HG03439 (cell line): Measurements from ENCODE around the gene RAET1E.

Experiments used
- ATAC-seq: cut with Tn5 transposase; IDR thresholded peaks from one replicate; pipeline ENCODE4 v1.9.1; 2021; ENCODE audit warnings: mild to moderate bottlenecking, moderate library complexity; ENCODE audit not compliant: unreplicated experiment

RAET1E gene

GRCh38 chr6:149891259-149891658 is 6.7 kb downstream of the RAET1E start:
- ATAC-seq: no peak

DNA sequence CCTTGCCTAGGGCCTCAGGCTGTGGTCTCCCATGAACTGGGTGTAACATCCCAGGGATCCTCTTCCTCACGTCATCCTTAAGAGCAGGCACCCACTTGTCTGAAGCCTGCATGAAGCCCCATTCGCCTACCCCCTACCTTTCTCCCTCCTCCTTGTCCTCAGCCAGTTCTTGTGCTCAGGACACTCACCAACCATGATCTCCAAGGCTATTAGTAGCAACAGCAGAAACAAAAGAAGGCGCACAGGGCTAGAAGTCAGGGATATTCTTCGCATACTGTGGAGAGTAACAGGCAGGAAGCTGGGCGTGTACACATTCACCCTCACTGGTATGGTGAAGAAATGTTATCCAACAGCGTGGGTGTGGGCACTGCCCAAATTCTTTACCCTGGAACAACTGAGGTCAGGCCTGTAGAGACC is 7.3 kb downstream of the RAET1E start:
- no peak for ATAC-seq

DNA sequence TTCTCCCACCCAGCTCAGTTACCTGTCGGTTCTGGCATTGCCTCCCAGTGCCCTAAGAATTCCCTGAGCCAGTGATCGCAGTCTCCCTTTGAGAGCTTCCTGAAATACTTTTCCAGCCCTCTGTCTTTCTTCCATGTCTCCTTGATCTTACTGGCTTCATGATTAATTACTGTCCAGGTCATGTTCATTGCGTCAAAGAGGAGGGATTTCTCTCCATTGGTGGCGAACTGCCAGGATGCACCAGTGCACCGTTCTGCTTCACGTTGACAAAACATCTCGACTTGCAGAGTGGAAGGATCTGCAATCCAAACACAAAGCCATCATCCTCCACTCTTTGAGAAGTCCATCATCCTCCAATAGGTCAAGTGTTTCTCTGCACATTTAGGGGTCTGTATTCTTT is 8.6 kb downstream of the RAET1E start:
- ATAC-seq: no peak

DNA sequence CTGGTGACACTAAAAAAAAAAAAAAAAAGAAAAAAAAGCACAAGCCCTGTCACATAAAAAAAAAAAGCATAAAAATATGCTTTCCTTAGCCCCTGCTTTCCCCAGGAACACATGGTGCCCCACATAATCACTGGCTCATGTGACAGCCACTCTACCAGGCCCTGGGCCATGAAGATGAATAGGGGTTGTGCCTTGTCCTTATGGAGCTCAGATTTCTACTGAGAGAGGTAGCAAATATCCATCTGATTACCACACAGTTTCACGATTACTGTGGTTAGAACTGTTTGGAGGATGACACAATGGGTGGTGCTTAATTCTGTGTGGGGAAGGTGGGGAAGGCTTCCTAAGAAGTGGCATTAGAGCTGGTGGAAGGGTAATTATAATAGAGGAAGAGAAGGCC is 9.3 kb downstream of the RAET1E start:
- no peak for ATAC-seq

DNA sequence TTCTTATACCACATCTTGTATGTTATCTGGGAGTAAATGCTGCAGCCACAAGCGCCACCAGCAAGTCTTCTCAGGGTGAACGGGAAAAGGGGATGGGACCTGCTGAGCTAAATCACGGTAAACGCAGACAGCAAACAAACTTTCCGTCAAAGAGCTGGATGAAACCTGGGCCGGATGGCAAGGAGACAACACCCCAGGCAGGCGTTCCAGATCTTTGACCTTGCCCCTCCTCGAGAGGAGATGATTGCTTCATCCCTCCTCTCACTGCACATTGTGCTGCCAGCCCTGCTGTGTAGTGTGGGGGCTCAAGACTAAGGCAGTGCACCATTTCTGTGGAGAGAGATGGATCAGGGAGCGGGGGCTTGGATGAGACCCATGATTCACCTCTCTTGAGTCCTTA is 9.8 kb downstream of the RAET1E start:
- ATAC-seq: no peak

- ATAC-seq: no peak
Observed at GRCh38 chr6:149887343-149887742, 10.6 kb downstream of the RAET1E start.

GRCh38 chr6:149885888-149886287 is 12.0 kb downstream of the RAET1E start:
- ATAC-seq: no peak

DNA sequence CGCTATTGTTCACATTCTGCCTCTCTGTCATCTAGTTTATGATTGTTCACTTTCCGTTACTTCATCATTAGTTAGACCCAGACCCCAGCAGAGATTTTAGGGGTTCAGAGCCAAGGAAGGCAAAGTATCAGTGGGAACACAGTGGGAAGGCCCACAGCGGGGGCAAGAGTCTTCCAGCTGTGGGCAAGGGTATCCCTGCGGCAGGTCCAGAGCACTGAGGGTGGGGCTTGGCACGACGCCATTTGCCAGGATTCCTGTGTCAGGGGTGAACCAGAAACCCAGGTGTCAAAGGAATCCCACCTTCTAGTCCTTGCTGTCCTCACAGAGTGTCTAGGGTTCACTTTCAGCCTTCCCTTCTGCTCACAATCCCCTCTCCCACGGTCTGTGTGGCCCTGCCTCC is 13.3 kb downstream of the RAET1E start:
- no peak for ATAC-seq

- no peak for ATAC-seq
Observed at GRCh38 chr6:149884215-149884614, 13.7 kb downstream of the RAET1E start.

DNA sequence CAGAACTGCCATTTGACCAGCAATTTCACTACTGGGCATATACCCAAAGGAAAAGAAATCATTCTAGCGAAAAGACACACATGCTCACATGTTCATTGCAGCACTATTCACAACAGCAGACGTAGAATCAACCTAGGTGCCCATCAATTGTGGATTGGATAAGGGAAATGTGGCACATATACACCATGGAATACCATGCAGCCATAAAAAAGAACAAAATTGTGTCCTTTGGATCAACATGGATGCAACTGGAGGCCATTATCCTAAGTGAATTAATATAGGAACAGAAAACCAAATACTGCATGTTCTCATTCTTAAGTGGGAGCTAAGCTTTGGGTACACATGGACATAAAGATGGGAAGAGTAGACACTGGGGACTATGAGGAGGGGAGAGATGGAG is 16.1 kb downstream of the RAET1E start:
- ATAC-seq: no peak

DNA sequence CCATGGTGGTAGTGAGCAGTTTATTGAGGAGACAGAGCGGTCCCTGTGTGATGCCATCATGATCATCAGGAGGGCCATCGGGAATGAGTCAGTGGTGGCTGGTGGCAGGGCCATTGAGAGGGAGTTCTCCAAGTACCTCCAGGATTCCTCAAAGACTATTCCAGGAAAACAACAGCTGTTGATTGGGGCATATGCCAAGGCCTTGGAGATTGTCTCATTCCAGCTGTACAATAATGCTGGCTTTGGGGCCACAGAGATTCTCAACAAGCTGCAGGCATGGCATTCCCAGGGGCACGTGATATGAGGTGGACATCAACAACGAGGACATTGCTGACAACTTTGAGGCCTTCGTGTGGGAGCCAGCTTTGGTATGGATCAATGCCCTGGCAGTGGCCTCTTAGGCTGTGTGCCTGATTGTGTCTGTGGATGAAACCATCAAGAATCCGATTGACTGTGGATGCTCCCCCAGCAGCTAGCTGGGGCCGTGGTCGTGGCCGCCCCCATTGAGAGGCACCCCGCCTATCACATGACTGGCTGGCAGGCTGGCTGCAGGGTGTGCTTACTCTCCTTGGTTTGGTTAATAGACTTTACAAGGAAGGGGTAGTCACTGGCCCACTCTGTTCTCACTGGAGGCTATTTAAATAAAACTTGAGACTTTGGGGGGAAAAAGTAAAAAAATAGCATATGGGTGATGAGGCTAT is 16.7 kb downstream of the RAET1E start:
- ATAC-seq: no peak

- no peak for ATAC-seq
Observed at GRCh38 chr6:149877659-149878058, 20.3 kb downstream of the RAET1E start.

DNA sequence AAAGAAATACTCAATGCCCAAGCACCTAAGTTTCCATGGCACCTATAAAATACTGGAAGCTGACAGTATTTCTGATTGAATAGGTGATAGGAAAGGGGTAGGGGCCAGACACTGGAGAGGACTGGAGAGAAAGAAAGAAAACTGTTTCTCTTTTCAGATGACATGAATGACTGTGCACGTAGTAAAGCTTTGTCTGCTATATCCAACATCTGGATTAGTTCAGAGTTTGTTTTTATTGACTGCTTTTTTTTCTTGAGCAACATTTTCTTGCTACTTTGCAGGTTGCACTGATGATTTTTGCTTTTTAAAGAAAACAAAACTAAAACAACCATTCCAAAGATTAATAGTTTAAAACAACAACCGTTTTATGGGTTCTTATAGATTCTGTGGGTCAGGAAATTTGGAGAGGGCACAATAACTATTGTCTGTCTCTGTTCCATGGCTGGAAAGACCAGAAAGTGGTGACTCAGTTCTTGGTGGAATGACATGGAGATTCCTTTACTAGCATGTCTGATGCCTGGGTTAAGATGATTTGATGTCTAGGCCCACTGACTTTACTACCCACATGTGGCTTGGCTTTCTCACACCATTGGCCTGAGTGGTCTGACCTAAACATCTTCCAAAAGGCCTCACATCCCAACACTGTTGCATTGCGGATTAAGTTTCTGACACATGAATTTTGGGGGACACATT is 21.5 kb downstream of the RAET1E start:
- no peak for ATAC-seq

GRCh38 chr6:149872233-149872632 is 25.7 kb downstream of the RAET1E start:
- ATAC-seq: no peak

DNA sequence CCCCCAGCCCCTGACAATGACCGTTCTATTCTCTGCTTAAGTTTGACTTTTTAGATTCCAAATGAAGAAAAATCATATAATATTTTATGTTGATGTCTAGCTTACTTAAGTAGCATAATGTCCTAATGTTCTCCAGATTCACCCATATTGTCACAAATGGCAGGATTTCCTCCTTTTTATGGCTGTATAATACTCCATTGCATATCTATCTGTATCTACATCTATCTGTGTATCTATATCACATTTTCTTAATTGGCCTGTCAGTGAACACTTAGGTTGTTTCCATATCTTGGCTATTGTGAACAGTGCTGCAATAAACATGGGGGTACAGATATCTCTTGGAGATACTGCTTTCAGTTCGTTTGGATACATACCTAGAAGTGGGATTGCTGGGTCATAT is 26.7 kb downstream of the RAET1E start:
- ATAC-seq: no peak

DNA sequence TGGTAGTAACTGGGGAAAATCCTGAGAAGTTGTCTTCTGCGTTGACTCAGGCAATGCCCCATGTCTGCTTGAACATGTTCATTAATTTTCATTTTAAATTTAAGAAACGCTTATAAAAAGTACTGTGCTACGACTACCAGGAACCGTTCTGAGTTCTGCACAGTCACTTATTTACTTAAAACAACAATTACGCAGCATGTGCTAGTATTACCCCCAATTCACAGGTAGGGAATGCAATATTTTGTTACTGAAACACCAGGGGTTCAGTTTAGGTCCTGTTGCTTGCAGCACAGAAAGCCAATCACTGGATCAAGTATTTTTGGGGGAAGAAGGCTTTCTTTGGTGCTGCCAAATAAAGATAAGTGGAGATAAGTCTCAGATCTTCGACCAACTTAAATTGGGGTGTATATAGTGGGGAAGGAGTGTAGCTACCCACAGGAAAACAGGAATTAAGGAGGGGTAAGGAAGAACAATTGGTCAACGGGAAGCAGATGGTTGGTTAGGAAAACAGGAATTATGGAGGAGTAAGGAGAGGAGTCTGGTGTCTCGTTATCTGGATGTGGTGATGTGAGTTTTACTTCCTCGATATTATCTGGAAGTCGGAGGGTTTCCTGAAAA is 28.5 kb downstream of the RAET1E start:
- no peak for ATAC-seq

GRCh38 chr6:149867876-149868640 is 29.9 kb downstream of the RAET1E start:
- no peak for ATAC-seq

DNA sequence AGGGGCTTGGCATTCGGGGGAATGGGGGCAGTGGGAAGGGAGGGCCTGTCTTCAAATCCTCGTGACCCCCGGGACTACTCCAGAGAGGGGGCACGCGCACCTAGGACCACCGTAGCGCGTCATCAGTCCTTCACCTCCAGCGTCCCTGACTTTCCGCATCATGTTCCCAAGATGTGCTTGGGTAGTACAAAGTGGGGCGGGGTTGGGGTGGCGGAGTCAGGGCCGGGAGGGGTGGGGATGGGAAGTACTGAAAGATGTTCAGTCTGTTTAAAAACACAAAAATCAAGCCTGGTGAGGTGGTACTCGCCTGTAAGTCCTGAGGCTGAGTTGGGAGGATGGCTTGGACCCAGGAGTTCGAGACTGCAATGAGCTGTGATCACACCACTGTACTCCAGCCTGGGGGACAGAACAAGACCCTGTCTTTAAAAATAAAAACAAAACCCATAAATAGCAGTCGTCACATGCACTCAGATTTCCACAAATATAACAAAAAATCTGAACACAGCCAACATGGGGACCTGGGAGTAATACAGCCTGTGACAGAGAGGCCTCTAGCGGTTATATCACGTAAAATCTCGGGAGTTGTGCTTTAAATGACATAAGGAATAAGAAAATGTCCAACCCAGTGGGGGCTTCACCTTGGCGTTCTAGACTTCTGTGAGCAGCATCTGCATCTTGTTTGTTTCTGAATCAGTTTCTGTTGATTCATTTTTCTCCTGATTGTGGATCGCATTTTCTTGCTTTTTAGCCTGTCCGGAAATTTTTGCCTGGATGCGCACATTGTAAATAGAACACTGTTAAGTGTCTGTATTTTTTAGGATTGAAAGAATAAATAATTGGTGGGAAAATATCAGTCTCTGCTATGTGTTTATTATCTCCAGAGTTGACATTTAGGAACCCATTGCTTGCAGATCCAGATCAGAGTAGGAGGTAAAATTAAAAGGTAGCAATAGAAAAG is 33.1 kb downstream of the RAET1E start:
- ATAC-seq: no peak

DNA sequence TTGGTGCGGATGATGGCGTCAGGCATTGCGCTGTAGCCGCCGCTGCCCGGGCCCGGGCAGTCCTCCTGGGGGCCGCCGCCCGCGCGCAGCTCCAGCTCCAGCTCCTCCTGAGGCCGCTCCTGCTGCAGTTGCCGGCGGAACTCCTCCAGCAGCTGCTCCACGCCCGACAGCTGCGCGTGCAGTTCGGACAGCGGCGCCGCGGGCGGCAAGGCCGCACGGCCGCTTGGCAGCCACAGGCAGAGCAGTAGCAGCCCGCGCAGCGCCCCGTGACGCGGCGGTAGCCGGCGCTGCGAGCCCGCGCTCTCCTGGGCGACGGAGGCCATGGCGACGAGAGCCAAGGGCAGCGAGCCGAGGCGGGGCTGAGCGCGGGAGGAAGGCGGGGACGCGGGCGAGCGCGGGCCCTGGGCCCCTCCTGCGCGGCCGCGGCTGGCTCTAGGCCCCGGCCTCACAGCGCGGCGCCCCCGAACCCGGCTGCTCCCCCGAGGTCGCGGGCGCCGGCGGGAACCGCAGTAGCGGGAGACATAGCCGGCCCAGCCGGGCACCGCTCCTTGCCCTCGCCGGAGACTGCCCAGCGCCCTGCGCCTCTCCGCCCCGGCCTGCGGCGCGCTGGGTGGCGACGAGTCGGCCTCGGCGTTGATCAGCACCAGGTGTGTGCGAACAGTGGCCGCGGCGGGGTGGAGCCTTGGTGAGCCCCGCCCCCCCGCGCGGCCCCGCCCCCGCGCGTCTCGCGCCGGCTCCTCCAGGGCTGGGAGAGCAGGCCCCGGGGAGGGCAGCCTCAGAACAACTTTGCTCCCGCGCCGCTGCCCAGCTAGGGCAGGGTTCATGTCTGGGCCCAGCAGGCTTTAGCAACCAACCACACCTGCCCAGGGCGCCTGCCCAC is 34.0 kb downstream of the RAET1E start, which contains the start of gene LRP11:
Gene LRP11 (minus strand): TSS at position 662 of the 880 bp plus-strand sequence. CDS start 339 bp downstream, at position 323.
- peak; percentile 85 for ATAC-seq
